ENCODE results near the gene SOX18.

The SOX18 gene

GRCh38 chr20:64068386-64069208, 19.2 kb upstream of the SOX18 start:
- no peak for DNase-seq (ENCODE audit: low read depth, low spot score)

- DNase-seq (ENCODE audit: low read depth, low spot score): no peak
Measured at GRCh38 chr20:64067733-64068307, 18.4 kb upstream of the SOX18 start.

- no peak for DNase-seq (ENCODE audit: low read depth, low spot score)
Measured at GRCh38 chr20:64067005-64067632, 17.7 kb upstream of the SOX18 start.

GRCh38 chr20:64065974-64066343, 16.5 kb upstream of the SOX18 start:
- no peak for DNase-seq (ENCODE audit: low read depth, low spot score)

GRCh38 chr20:64065062-64065973, 15.9 kb upstream of the SOX18 start:
- no peak for DNase-seq (ENCODE audit: low read depth, low spot score)

- no peak for DNase-seq (ENCODE audit: low read depth, low spot score)
Measured at GRCh38 chr20:64064145-64064698, 14.8 kb upstream of the SOX18 start.

- no peak for DNase-seq (ENCODE audit: low read depth, low spot score)
Measured at GRCh38 chr20:64063389-64064144, 14.1 kb upstream of the SOX18 start.

- DNase-seq (ENCODE audit: low read depth, low spot score): peak; percentile 93
Measured at GRCh38 chr20:64062596-64063388, 13.4 kb upstream of the SOX18 start, which contains the start of gene TCEA2. TCEA2 (plus strand) TSS chr20:64063198; CDS start chr20:64063313, 115 bp downstream.

- DNase-seq (ENCODE audit: low read depth, low spot score): no peak
Measured at GRCh38 chr20:64062276-64062595, 12.8 kb upstream of the SOX18 start.

GRCh38 chr20:64058536-64058935, 9.1 kb upstream of the SOX18 start:
- no peak for DNase-seq (ENCODE audit: low read depth, low spot score)

GRCh38 chr20:64057628-64058498, 8.4 kb upstream of the SOX18 start:
- DNase-seq (ENCODE audit: low read depth, low spot score): peak; percentile 90

GRCh38 chr20:64056889-64057627, 7.6 kb upstream of the SOX18 start:
- DNase-seq (ENCODE audit: low read depth, low spot score): no peak

GRCh38 chr20:64056639-64056888, 7.1 kb upstream of the SOX18 start:
- DNase-seq (ENCODE audit: low read depth, low spot score): no peak

- DNase-seq (ENCODE audit: low read depth, low spot score): peak; percentile 83
Measured at GRCh38 chr20:64055893-64056638, 6.6 kb upstream of the SOX18 start.

- no peak for DNase-seq (ENCODE audit: low read depth, low spot score)
Measured at GRCh38 chr20:64055396-64055892, 6.0 kb upstream of the SOX18 start.

GRCh38 chr20:64053841-64054661, 4.6 kb upstream of the SOX18 start:
- peak; percentile 86 for DNase-seq (ENCODE audit: low read depth, low spot score)

Data from ELF-1 (cell line).